ENCODE measurements around the gene APOBEC3H.
A peak's percentile ranks its signal among the peaks of the same experiment; 100 is the strongest.

APOBEC3H gene

DNA sequence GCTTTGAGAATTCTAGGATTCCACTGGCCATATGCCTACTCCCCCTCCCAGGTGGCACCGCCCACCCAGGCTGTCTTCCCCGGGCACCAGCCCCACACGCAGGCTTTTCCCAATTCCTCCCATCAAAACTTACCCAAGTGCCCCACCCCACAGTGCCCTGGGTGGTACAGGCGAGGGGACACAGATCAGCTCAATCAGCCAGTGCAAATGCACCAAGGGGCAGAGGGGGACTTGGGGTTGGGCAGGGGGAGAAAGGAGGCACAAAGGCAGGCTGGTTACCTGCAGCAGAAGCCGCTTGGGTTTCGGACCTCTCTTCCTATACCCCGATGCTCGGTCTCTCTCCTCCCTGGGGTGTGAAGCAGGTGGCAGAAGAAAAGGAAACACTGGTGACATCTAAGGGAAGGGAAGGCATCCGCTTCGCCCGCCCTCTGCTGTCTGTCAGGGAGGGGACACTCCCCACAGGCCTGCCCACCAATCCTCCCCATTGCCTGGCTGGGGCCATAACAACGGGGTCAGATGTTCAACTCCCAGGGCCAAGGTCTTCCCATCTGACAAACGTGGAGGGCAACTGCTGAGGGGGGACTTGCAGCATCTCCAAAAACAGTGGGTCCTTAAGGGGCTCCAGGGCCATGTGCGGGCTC, 41.4 kb downstream of the APOBEC3H start:
- no peak for DNase-seq

GRCh38 chr22:39139933-39140332, 42.9 kb downstream of the APOBEC3H start:
- DNase-seq = no peak

- DNase-seq = no peak
These were observed 45.1 kb downstream of the APOBEC3H start for GRCh38 chr22:39142088-39142680.

DNA sequence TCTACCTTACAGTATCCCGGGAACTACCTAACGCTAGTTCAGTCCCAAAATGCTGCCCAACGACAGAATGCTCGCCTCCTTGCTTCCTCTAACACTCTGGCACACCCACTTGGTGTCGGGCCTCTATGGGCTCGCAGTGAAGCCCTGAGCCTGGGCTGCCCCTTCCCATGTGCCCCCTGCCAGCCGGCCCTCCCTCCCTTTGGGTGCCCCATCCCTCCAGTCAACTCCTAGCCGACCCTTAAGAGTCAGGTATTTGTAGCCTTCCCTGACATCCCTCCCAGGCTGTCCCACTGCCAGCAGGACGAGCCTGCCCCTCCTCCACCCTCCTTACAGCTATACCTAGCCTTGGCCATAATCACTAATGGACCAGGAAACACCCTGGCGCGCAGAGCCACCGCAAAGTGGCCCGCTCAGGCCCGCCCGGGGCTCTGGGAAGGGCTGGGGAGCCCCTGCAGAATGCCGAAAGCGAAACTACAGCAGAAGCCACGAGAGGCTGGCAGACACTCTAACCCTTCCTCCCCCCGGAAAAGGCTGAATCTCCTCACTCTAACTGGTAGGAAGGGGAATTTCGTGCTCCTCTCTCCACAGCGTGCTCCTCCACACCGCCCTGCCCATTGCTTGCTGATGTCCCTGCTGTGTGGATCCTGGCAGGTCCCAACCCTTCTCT, 47.2 kb downstream of the APOBEC3H start:
- DNase-seq = no peak

DNA sequence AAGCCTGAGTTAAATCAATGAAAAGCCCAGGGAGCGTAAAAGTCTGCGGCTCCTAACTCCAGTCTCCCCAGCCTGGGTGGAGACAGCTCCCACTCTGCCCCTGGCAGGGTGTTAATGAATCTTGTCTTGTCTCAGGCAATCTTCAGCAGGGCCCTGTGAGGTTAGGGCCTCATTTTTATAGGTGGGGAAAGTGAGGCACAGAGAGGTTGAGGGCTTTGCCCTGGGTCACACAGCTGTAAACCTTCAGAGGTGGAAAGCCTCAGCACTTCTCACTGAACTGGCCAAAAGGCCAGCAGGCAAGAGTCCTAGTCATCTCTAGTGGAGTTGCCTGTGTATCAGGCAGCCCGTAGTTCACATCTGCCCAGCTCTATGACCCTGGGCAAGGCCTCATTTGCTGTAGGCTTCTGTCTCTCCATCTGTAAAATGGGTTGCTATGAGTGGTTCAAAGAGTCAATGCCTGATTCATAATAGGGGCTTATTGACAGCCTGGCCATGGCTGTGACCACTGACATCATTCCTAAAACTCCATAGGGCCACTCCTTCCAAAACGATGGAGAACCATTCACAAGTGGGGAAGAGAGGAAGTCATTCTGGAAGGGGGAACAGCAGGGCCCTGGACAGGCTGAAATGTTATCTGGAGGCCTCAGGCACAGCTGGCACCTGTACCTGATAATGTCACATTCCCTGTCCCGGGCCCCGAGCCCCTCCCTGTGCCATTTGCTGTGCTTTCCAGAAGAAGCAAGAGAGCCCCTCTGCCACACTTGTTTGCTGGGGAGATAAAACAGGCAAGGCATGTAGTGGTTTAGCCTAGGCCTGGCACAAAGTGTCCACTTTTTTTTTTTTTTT, 49.4 kb downstream of the APOBEC3H start:
- DNase-seq = no peak

DNA sequence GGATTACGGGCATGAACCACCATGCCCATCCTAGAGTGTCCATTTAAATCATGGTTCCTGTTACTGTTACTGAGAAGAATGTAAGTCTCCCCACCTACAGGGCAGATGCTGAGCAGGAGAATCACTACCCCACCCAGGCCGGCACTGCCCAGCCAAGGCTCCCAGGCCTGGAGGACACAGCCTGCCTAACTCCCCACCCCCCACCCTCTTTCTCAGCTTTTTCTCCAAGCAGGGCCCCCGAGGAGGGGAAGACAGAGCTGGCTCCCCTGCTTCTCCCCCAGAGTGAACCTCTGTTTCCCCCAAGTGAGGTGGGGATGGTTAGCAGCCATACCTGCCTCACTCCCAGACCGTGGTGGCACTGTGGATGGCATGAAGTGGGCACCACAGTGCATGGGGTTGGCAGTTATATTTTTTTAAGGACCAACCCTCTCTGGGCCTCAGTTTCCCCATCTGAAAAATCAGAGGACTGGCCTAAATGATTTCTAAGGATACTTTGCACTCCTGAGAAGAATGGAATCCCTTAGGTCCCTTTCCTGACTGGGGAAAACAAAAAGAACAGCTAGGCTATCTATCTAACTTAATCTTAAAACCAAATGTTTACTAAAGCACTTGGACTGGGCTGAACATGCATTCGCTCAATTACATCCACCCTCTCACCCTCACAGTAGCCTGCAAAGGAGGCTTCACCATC, 50.4 kb downstream of the APOBEC3H start:
- no peak for DNase-seq

DNA sequence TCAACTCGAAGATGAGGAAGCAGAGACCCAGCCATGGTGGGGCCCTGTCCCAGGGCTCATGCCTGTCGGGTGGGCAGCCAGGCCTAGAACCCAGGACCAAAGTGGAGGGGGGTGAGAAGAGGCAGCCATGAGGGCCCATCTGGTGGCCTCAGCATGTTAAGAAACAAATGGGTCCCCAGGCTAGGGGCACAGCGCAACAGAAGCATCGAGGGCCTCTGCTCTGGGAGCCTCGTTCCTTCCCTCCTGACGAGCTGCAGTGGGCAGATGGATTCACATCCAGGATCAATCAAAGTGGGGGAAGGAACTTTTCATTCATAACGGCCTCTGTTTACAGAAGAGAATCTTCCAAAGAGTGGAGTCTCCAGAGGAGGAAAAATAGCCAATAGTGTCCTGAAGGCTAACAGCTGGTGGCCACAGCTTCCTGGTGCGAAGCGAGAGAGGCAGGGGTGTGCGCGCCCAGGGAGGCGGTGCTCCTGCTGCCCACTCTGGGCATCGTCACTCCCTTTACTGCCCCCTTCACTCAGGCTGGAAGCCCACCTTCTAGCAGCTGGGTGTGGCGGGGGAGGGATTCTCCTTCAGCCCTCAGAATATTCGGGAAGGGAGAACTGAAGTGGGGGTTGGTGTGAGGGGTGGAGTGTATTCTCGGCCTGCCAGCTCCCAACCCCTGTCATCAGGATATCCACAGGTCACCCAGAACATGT, 51.1 kb downstream of the APOBEC3H start:
- DNase-seq = no peak

GRCh38 chr22:39148727-39149535, 51.9 kb downstream of the APOBEC3H start:
- DNase-seq = no peak

DNA sequence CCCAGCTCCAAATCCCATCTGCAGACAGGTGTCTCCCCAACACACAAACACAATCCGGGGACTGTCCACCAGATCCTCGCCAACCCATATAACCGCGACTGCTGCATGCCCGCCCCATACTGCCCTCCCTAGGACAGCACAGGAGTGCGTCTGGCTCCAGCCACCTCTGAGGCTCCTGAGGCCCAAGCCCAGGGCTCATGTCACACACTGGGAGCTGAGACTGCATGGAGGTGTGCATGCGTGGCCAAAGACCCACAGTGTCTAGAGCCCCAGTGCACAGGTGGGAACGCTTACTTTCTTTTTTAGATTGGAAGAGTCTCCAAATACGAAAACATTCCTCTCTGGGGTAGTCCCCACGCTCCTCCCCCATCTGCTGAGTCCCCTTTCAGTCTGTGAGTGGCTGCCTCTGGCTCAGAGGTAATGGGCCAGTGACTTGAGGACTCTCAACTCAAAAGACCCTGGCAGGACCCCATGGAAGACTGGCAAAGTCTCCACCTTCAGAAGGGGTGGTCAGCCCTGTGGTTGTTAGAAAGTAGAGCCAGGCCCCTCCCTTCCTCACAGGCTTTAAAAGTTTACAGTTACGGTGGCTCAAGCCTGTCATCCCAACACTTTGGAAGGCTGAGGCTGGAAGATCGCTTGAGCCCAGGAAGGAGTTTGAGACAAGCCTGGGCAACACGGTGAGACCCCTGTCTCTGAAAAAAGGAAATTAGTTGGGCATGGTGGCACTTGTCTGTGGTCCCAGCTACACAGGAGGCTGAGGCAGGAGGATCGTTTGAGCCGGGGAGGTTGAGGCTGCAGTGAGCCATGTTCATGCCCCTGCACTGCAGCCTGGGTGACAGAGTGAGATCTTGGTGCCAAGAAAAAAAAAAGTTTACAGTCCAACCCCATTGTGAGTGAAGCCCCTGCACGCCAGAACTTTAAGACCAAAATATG, 53.1 kb downstream of the APOBEC3H start:
- DNase-seq = no peak

DNA sequence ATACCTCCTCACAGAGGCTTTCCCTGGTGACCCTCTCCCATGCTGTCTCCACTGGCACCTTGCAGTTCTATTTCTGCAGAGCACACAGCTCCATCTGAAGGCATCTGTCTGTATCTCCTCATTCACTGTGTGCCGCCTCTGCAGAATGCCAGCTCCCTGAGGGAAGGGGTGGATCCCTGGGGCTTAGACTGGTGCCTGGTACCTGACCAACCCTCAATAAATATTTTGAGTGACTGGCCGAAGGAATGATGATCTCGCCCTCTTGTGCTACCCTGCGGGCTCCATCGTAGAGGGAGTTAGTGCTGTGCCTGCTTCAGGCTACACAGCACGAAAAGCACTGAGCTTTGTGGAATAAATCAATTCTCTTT, 53.8 kb downstream of the APOBEC3H start:
- no peak for DNase-seq

GRCh38 chr22:39151329-39151975, 54.4 kb downstream of the APOBEC3H start:
- no peak for DNase-seq

- DNase-seq = no peak
These were observed 55.0 kb downstream of the APOBEC3H start for GRCh38 chr22:39152024-39152510.

- peak; percentile 91 for DNase-seq
These were observed 55.6 kb downstream of the APOBEC3H start, which contains the start of gene CBX7 for GRCh38 chr22:39152511-39153219. Gene CBX7 (minus strand): TSS chr22:39152680. CDS start chr22:39152444, 236 bp downstream.

DNA sequence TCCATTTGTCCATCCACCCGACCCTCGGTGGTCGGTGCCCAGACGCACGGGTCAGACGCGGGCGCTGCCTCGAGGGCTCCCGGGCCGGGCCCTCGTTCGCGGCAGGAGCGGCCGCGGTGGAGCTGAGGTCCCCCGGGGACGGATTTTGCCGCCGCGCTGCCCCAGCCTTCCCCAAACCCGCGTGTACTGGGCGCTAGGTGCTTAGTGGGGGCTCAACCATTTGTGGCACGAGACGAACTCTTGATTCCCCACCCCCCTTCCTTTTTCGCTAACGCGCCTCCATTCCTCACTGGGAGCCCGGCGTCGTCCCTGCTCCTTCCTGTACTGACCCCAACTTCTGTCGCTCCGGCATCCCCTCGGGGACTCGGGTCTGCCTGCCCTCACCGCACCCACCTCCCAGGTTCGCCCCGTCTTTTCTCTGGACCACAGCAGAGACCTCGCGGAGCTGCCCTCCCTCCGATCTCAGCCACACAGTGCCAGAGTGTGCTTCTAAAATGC, 56.2 kb downstream of the APOBEC3H start:
- no peak for DNase-seq

Data from NCI-H345 (cell line).